Measurements from ENCODE around the gene PRKAR1A.

Gene PRKAR1A

DNA sequence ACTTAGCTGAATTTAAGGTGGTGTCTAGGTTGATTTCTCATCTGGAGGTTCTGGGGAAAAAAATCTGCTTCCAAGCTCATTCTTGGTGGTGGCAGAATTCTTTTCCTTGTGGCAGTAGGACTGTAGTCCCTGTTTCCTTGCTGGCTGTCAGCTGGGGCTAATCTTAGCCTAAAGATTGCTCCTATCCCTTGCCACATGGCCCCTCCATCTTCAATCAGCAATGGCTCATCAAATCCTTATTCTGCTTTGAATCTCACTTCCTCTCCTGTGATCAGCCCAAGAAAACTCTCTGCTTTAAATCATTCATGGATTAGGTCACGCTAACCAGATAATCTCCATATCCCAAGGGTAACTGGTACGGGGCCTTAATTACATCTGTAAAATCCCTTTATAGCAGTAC, 82.3 kb downstream of the PRKAR1A start:
- intact Hi-C loops (cut with DNase I), result no loop called here

DNA sequence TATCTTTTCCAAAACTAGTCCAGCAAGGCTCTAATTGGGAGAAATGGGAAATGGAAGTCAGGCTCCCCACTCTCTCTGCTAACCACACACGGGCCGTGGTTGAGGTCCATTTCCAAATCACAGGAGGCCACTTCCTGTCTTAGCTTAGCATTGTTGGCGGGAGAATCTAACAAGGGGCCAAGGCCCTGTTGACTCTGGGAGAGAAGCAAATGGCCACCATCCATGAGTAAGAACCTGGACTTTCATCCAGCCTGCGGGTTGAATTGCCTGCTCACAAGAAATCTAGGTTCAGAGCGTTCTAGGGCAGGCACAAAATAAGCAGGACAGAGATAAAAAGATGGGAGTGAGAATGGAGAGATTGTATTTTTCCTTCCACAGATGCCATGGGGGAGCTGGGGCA, 83.3 kb downstream of the PRKAR1A start:
- intact Hi-C loops (cut with DNase I), result no loop called here
- DNase-seq, result no peak

More for the DNA sequence above, 82.3 kb downstream of the PRKAR1A start:
- no peak for DNase-seq

DNA sequence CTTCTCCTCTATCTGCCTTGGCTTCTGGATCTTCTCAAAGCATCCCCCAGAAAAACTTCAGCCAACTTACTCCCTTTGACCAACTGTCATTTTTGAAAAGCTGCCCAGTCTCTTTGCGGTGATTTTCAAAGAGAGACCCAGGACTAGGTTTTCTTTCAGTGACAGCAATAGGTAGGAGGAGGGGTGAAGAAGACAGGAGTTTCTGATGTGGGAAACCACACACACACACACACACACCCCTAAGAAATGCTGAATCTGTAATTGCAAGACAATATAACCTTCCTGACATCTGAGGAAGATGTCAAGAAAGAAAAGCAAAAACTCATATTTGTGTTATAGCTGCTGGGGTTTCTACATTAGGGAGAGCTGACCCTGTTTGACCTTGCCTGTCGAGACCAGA, 83.8 kb downstream of the PRKAR1A start:
- intact Hi-C loops (cut with DNase I), result no loop called here
- no peak for DNase-seq

DNA sequence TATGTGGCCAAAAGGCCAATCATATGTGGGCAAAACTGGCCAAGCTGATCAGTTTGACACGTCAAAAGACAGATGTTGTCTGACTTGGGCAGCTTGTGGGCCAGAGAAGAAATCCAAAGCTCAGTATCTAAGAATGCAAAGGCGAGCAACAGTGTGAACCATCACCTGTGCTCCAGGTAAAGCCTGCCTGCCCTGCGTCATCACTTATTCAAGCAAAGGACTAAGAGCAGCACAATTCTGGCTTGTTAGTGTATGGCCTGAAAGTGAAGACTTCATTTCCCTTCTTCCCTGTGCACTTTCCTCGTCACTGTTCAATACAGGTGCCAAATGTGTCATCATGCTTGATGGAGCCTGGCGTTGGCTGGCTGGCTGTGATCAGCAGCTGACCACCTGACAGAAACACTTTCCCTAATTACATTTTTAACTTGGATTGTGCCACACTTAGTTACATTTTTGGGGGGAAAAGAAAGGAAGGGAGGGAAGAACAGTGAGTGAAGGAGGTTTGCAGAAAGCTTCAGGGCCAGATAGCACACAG, 84.2 kb downstream of the PRKAR1A start:
- no peak for DNase-seq
- intact Hi-C loops (cut with DNase I), result no loop called here

DNA sequence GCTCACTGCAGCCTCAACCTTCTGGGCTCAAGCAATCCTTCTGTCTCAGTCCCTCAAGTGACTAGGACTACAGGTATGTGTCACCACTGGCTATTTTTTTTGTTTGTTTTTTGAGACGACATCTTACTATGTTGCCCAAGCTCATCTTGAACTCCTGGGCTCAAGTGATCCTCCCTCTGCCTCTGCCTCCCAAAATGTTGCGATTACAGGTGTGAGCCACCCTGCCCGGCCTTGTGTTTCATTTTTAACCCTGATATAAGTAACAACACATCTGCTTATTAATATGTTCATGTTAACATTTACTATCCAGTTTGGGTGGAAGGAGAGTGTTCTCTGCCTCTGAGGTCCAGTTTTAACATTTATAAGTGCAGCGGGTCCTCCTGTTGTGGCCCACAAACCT, 85.8 kb downstream of the PRKAR1A start:
- intact Hi-C loops (cut with DNase I), result no loop called here
- no peak for DNase-seq

DNA sequence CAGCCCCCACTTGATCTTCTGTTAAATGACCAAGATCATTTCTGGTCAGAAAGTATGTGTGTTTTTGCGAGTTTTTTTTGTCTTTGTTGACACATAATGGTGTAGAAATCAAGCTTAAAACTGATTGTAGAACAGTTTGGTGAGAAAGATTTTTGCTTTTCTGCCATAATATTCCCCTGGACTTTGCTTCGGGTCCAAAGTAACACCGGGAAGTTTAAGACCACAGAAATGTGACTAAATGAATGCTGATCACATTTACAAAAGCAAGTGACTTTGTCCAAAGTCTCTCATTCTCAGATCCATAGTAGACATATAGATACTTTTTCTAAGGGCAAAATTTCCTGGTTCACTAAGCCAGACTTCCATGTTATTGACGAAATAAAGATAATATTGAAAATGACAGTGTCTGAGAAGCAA, 86.3 kb downstream of the PRKAR1A start:
- intact Hi-C loops (cut with DNase I), result no loop called here
- no peak for DNase-seq

DNA sequence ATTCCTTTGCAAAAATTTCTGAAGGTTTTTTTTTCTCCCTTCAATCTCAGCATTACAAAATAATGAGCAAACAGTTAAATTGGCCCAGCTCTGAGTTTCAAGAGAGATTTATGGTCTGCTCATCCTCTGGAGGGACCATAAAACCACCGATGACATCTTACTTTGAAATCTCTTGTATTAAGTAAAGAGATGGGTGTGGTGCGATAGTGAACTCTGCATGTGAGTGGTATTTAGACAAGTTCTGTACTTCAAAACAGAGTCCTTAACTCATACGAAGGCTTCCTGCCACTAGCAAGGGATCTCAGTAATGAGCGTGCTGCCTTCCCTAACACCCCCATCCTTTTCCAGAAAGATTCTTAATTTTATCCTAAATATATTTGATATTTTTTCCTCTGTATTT, 86.9 kb downstream of the PRKAR1A start:
- intact Hi-C loops (cut with DNase I), result no loop called here
- no peak for DNase-seq

DNA sequence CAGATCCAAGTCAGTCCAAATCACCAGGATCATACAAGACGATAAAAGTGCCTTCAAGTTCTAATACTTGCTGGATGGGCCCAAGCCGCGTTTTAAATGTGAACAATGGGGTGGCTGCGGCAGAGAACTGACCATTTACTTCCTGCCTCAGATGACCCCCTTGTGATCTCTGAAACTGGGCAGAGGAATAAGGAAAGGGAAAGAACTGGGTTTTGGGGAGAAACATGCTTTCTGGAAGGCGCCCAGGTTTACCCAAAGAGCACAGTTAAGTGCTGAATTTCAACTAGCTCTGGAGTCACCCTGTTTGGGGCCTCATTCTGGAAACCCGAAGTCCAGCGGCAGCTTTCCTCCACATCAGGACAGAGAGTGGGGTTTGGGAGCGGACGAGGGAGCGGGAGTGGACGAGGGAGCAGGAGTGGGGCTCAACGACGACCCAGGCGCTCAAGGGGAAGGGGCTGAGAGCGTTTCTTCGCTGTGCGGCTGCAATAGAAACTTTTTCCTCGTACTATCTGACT, 87.4 kb downstream of the PRKAR1A start:
- no peak for DNase-seq
- intact Hi-C loops (cut with DNase I), result no loop called here

DNA sequence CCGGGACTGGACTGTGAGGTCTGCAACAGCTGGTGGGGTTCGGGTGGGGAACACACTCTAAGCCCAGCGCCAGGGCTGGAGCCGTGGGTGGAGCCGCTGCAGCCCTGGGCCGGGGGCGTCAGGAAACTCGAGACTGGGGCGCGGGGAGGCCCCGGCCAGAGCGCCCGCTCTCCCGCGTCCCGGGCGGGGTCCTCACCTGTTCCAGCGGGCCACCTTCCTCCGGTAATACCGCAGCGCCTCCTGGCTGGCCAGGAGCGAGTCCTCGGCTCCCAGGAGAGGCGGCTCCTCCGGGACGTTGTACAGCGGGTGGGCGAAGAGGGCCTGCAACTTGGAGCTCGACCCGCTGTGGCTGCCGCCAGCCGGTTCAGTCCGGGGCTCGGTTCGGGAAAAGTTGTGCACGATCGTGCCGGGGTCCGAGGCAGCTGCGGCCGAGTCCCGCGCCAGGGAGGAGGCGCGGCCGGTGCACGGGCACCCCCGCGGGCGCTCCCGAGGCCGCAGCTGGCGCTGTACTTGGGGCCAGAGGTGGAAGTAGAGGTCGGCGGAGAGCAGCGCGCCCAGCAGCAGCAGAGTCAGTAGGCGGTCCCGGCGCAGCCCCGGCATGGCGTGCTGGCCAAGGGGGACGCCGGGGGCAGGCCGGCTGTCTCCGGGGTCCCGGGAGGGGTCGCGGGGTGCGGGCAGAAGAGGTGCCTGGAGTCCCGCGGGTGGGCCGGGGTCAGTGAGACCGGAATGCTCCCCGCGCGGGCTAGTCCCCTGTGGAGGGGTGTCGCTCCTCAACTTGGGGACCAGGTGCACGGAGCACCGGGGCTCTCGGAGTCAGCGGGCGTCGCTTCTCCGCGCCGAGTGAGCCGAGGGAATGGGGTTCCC, 88.1 kb downstream of the PRKAR1A start:
- intact Hi-C loops (cut with DNase I), result no loop called here
- DNase-seq, result peak in 5 of 10 donors; percentile 17 to 85 (median 77)

Data from posterior cingulate gyrus (tissue), 11 donors.